ENCODE data around the gene TMEM132D.

TMEM132D gene

GRCh38 chr12:129351481-129351880 is 552.3 kb downstream of the TMEM132D start:
- Histone ChIP-seq H3K4me1 (ENCODE audit: control insufficient read depth, insufficient read depth, low read length) (no peaks in the 10 kb centered on the region), H3K4me3 (ENCODE audit: low read depth, low read length) (no peak overlapping the region)

GRCh38 chr12:129339336-129339735 is 564.5 kb downstream of the TMEM132D start:
- H3K4me1 ChIP-seq (ENCODE audit: control insufficient read depth, insufficient read depth, low read length) = peaks cover 6% of the 10 kb centered on the region
- H3K36me3 ChIP-seq (ENCODE audit: control insufficient read depth, insufficient read depth, low read length) = no peaks in the 10 kb centered on the region
- H3K27me3 ChIP-seq (ENCODE audit: control insufficient read depth, insufficient read depth, low read length) = no peaks in the 10 kb centered on the region
- H3K9me3 ChIP-seq (ENCODE audit: control insufficient read depth, insufficient read depth, low read length) = no peaks in the 10 kb centered on the region
- H3K9ac ChIP-seq (ENCODE audit: low read depth, low read length) = no peak overlapping the region
- H3K4me3 ChIP-seq (ENCODE audit: low read depth, low read length) = no peak overlapping the region

More at GRCh38 chr12:129351481-129351880, 552.3 kb downstream of the TMEM132D start:
- H3K27me3 ChIP-seq (ENCODE audit: control insufficient read depth, insufficient read depth, low read length) = no peaks in the 10 kb centered on the region
- H3K9ac ChIP-seq (ENCODE audit: low read depth, low read length) = no peak overlapping the region
- no peaks in the 10 kb centered on the region for H3K9me3 ChIP-seq (ENCODE audit: control insufficient read depth, insufficient read depth, low read length)
- no peaks in the 10 kb centered on the region for H3K36me3 ChIP-seq (ENCODE audit: control insufficient read depth, insufficient read depth, low read length)

- no peak overlapping the region for H3K4me3 ChIP-seq (ENCODE audit: low read depth, low read length)
- H3K9me3 ChIP-seq (ENCODE audit: control insufficient read depth, insufficient read depth, low read length) = no peaks in the 10 kb centered on the region
Measured at GRCh38 chr12:129337413-129337812, 566.4 kb downstream of the TMEM132D start.

GRCh38 chr12:129335773-129336172 is 568.1 kb downstream of the TMEM132D start:
- Histone ChIP-seq H3K4me3 (ENCODE audit: low read depth, low read length) (no peak overlapping the region), H3K4me1 (ENCODE audit: control insufficient read depth, insufficient read depth, low read length) (peaks cover 6% of the 10 kb centered on the region), H3K9ac (ENCODE audit: low read depth, low read length) (no peak overlapping the region), H3K27me3 (ENCODE audit: control insufficient read depth, insufficient read depth, low read length) (no peaks in the 10 kb centered on the region), H3K9me3 (ENCODE audit: control insufficient read depth, insufficient read depth, low read length) (no peaks in the 10 kb centered on the region), H3K36me3 (ENCODE audit: control insufficient read depth, insufficient read depth, low read length) (no peaks in the 10 kb centered on the region)

More at GRCh38 chr12:129337413-129337812, 566.4 kb downstream of the TMEM132D start:
- H3K9ac ChIP-seq (ENCODE audit: low read depth, low read length) = no peak overlapping the region
- H3K27me3 ChIP-seq (ENCODE audit: control insufficient read depth, insufficient read depth, low read length) = no peaks in the 10 kb centered on the region
- peaks cover 6% of the 10 kb centered on the region for H3K4me1 ChIP-seq (ENCODE audit: control insufficient read depth, insufficient read depth, low read length)
- no peaks in the 10 kb centered on the region for H3K36me3 ChIP-seq (ENCODE audit: control insufficient read depth, insufficient read depth, low read length)

GRCh38 chr12:129332286-129332685 is 571.5 kb downstream of the TMEM132D start:
- H3K9me3 ChIP-seq (ENCODE audit: control insufficient read depth, insufficient read depth, low read length) = no peaks in the 10 kb centered on the region
- no peak overlapping the region for H3K4me3 ChIP-seq (ENCODE audit: low read depth, low read length)

GRCh38 chr12:129331356-129332085 is 572.3 kb downstream of the TMEM132D start:
- H3K27me3 ChIP-seq (ENCODE audit: control insufficient read depth, insufficient read depth, low read length) = no peaks in the 10 kb centered on the region
- no peaks in the 10 kb centered on the region for H3K4me1 ChIP-seq (ENCODE audit: control insufficient read depth, insufficient read depth, low read length)
- H3K4me3 ChIP-seq (ENCODE audit: low read depth, low read length) = no peak overlapping the region
- no peak overlapping the region for H3K9ac ChIP-seq (ENCODE audit: low read depth, low read length)
- no peaks in the 10 kb centered on the region for H3K36me3 ChIP-seq (ENCODE audit: control insufficient read depth, insufficient read depth, low read length)
- no peaks in the 10 kb centered on the region for H3K9me3 ChIP-seq (ENCODE audit: control insufficient read depth, insufficient read depth, low read length)

More at GRCh38 chr12:129332286-129332685, 571.5 kb downstream of the TMEM132D start:
- H3K4me1 ChIP-seq (ENCODE audit: control insufficient read depth, insufficient read depth, low read length) = no peaks in the 10 kb centered on the region
- H3K27me3 ChIP-seq (ENCODE audit: control insufficient read depth, insufficient read depth, low read length) = no peaks in the 10 kb centered on the region
- H3K9ac ChIP-seq (ENCODE audit: low read depth, low read length) = no peak overlapping the region
- H3K36me3 ChIP-seq (ENCODE audit: control insufficient read depth, insufficient read depth, low read length) = no peaks in the 10 kb centered on the region

GRCh38 chr12:129328235-129328634 is 575.6 kb downstream of the TMEM132D start:
- H3K4me3 ChIP-seq (ENCODE audit: low read depth, low read length) = no peak overlapping the region
- H3K27me3 ChIP-seq (ENCODE audit: control insufficient read depth, insufficient read depth, low read length) = no peaks in the 10 kb centered on the region

GRCh38 chr12:129325566-129325965 is 578.3 kb downstream of the TMEM132D start:
- no peak overlapping the region for H3K9ac ChIP-seq (ENCODE audit: low read depth, low read length)
- no peak overlapping the region for H3K4me3 ChIP-seq (ENCODE audit: low read depth, low read length)
- no peaks in the 10 kb centered on the region for H3K36me3 ChIP-seq (ENCODE audit: control insufficient read depth, insufficient read depth, low read length)
- H3K4me1 ChIP-seq (ENCODE audit: control insufficient read depth, insufficient read depth, low read length) = no peaks in the 10 kb centered on the region
- no peaks in the 10 kb centered on the region for H3K9me3 ChIP-seq (ENCODE audit: control insufficient read depth, insufficient read depth, low read length)
- H3K27me3 ChIP-seq (ENCODE audit: control insufficient read depth, insufficient read depth, low read length) = no peaks in the 10 kb centered on the region

More at GRCh38 chr12:129328235-129328634, 575.6 kb downstream of the TMEM132D start:
- Histone ChIP-seq H3K36me3 (ENCODE audit: control insufficient read depth, insufficient read depth, low read length) (no peaks in the 10 kb centered on the region), H3K9me3 (ENCODE audit: control insufficient read depth, insufficient read depth, low read length) (no peaks in the 10 kb centered on the region), H3K9ac (ENCODE audit: low read depth, low read length) (no peak overlapping the region), H3K4me1 (ENCODE audit: control insufficient read depth, insufficient read depth, low read length) (no peaks in the 10 kb centered on the region)

GRCh38 chr12:129312048-129312447 is 591.8 kb downstream of the TMEM132D start:
- no peaks in the 10 kb centered on the region for H3K4me1 ChIP-seq (ENCODE audit: control insufficient read depth, insufficient read depth, low read length)

GRCh38 chr12:129310346-129310745 is 593.5 kb downstream of the TMEM132D start:
- Histone ChIP-seq H3K9ac (ENCODE audit: low read depth, low read length) (no peak overlapping the region), H3K27me3 (ENCODE audit: control insufficient read depth, insufficient read depth, low read length) (no peaks in the 10 kb centered on the region), H3K4me3 (ENCODE audit: low read depth, low read length) (no peak overlapping the region), H3K36me3 (ENCODE audit: control insufficient read depth, insufficient read depth, low read length) (no peaks in the 10 kb centered on the region), H3K4me1 (ENCODE audit: control insufficient read depth, insufficient read depth, low read length) (no peaks in the 10 kb centered on the region), H3K9me3 (ENCODE audit: control insufficient read depth, insufficient read depth, low read length) (no peaks in the 10 kb centered on the region)

More at GRCh38 chr12:129312048-129312447, 591.8 kb downstream of the TMEM132D start:
- Histone ChIP-seq H3K27me3 (ENCODE audit: control insufficient read depth, insufficient read depth, low read length) (no peaks in the 10 kb centered on the region), H3K9me3 (ENCODE audit: control insufficient read depth, insufficient read depth, low read length) (no peaks in the 10 kb centered on the region), H3K9ac (ENCODE audit: low read depth, low read length) (no peak overlapping the region), H3K4me3 (ENCODE audit: low read depth, low read length) (no peak overlapping the region), H3K36me3 (ENCODE audit: control insufficient read depth, insufficient read depth, low read length) (no peaks in the 10 kb centered on the region)

GRCh38 chr12:129305851-129306250 is 598.0 kb downstream of the TMEM132D start:
- no peaks in the 10 kb centered on the region for H3K36me3 ChIP-seq (ENCODE audit: control insufficient read depth, insufficient read depth, low read length)
- no peaks in the 10 kb centered on the region for H3K4me1 ChIP-seq (ENCODE audit: control insufficient read depth, insufficient read depth, low read length)
- H3K9ac ChIP-seq (ENCODE audit: low read depth, low read length) = no peak overlapping the region
- H3K4me3 ChIP-seq (ENCODE audit: low read depth, low read length) = no peak overlapping the region
- H3K9me3 ChIP-seq (ENCODE audit: control insufficient read depth, insufficient read depth, low read length) = no peaks in the 10 kb centered on the region
- no peaks in the 10 kb centered on the region for H3K27me3 ChIP-seq (ENCODE audit: control insufficient read depth, insufficient read depth, low read length)

GRCh38 chr12:129304529-129304928 is 599.3 kb downstream of the TMEM132D start:
- no peaks in the 10 kb centered on the region for H3K9me3 ChIP-seq (ENCODE audit: control insufficient read depth, insufficient read depth, low read length)
- no peaks in the 10 kb centered on the region for H3K4me1 ChIP-seq (ENCODE audit: control insufficient read depth, insufficient read depth, low read length)
- H3K9ac ChIP-seq (ENCODE audit: low read depth, low read length) = no peak overlapping the region
- no peaks in the 10 kb centered on the region for H3K27me3 ChIP-seq (ENCODE audit: control insufficient read depth, insufficient read depth, low read length)
- no peaks in the 10 kb centered on the region for H3K36me3 ChIP-seq (ENCODE audit: control insufficient read depth, insufficient read depth, low read length)
- H3K4me3 ChIP-seq (ENCODE audit: low read depth, low read length) = no peak overlapping the region

All from iPS-15b (cell line).